Measurements from ENCODE around the gene ATXN1.
A peak's percentile ranks its signal among the peaks of the same experiment; 100 is the strongest.

DNA sequence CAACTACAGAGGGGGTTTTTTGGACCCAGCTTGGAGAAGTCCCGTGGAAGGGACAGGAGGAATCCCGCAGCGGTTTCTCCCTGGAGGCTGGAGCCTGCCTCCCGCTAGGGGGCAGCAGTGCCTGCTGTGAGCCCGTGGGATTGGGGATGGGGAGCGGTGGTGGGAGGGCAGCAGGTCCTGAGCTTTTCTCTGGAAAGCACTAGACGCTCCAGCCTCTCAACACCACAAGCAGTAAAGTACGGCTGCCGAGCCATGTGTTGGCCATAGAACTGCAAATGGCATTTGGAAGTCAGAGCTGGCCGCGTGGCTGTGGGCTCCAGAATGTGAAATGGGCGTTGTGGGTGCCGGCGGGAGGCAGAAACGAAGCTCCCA lies 475.1 kb downstream of the ATXN1 start:
- TF ChIP-seq, protein P1, sequence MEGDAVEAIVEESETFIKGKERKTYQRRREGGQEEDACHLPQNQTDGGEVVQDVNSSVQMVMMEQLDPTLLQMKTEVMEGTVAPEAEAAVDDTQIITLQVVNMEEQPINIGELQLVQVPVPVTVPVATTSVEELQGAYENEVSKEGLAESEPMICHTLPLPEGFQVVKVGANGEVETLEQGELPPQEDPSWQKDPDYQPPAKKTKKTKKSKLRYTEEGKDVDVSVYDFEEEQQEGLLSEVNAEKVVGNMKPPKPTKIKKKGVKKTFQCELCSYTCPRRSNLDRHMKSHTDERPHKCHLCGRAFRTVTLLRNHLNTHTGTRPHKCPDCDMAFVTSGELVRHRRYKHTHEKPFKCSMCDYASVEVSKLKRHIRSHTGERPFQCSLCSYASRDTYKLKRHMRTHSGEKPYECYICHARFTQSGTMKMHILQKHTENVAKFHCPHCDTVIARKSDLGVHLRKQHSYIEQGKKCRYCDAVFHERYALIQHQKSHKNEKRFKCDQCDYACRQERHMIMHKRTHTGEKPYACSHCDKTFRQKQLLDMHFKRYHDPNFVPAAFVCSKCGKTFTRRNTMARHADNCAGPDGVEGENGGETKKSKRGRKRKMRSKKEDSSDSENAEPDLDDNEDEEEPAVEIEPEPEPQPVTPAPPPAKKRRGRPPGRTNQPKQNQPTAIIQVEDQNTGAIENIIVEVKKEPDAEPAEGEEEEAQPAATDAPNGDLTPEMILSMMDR (IDR thresholded peaks at IDR 0.05) = peak; percentile 35 to 70 (median 40)
- TF ChIP-seq POLR2A (IDR thresholded peaks at IDR 0.05; ENCODE audit: low read depth) (no peak), POLR2AphosphoS5 (IDR thresholded peaks at IDR 0.05) (no peak)
